Measurements from ENCODE around the gene ARHGAP21.

DNA sequence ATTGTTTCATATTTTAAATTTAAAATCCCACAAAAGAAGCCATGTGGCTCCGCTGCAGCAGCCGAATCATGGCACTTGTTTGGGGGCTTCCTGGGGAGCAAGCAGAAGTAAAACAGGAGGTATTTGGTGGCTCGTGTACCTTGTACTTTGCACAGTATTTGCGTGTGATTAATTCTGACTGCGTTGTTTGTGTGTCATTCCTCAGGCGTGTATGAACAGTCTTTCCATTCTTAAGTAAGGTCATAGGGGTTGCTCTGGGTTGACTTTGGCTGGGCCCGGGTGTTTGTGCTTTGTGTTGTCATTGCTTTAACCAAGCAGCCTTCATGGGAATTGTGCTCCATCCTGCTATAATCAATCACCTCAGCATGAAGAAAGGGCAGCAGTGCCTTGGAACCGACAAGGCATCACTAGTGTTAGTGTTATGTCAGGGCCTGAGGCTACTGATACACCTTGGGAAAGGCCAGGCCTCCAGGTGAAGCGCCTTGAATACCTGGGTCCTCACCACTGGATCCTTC, 182.4 kb downstream of the ARHGAP21 start:
- TF ChIP-seq SMC3 (conservative IDR thresholded peaks at IDR 0.05; ENCODE audit: poor library complexity) = no peak
- TF ChIP-seq EP300 (conservative IDR thresholded peaks at IDR 0.05; ENCODE audit: poor library complexity, severe bottlenecking) = no peak
- TF ChIP-seq CTCF (IDR thresholded peaks at IDR 0.05; ENCODE audit: poor library complexity, severe bottlenecking) = no peak
- no peak for TF ChIP-seq POLR2AphosphoS5 (IDR thresholded peaks at IDR 0.05)
- TF ChIP-seq RAD21 (conservative IDR thresholded peaks at IDR 0.05) = no peak
- TF ChIP-seq EZH2 (IDR thresholded peaks at IDR 0.05; ENCODE audit: borderline replicate concordance, insufficient read depth, low read length, poor library complexity, severe bottlenecking) = no peak
- no peak for TF ChIP-seq MXI1 (conservative IDR thresholded peaks at IDR 0.05; ENCODE audit: poor library complexity, severe bottlenecking)
- no peak for TF ChIP-seq REST (IDR thresholded peaks at IDR 0.05; ENCODE audit: borderline replicate concordance)
- no peak for TF ChIP-seq TAF1 (IDR thresholded peaks at IDR 0.05; ENCODE audit: low read depth)

Data from neural cell (in vitro differentiated cells).